ENCODE data around the gene FBXW2.

FBXW2 gene

GRCh38 chr9:120801441-120801840 is 8.2 kb upstream of the FBXW2 start:
- Mint-ChIP-seq H3K36me3 (peaks cover 13% of the 10 kb centered on the region), H3K4me3 (no peak overlapping the region), H3K27me3 (no peaks in the 10 kb centered on the region), H3K9me3 (peaks cover 6% of the 10 kb centered on the region), H3K27ac (no peak overlapping the region), H3K4me1 (no peaks in the 10 kb centered on the region)

- no peaks in the 10 kb centered on the region for H3K27me3 Mint-ChIP-seq
- no peak overlapping the region for H3K27ac Mint-ChIP-seq
- H3K36me3 Mint-ChIP-seq, result peaks cover 13% of the 10 kb centered on the region
- peaks cover 73% of the 10 kb centered on the region for H3K4me1 Mint-ChIP-seq
- peak overlapping the region; percentile 98 for H3K4me3 Mint-ChIP-seq
- H3K9me3 Mint-ChIP-seq, result no peaks in the 10 kb centered on the region
Observed at GRCh38 chr9:120791161-120791560, 2.1 kb downstream of the FBXW2 start.

GRCh38 chr9:120787933-120788332 is 5.3 kb downstream of the FBXW2 start:
- H3K4me1 Mint-ChIP-seq, result peaks cover 79% of the 10 kb centered on the region
- peaks cover 18% of the 10 kb centered on the region for H3K36me3 Mint-ChIP-seq
- no peaks in the 10 kb centered on the region for H3K9me3 Mint-ChIP-seq
- no peaks in the 10 kb centered on the region for H3K27me3 Mint-ChIP-seq
- H3K4me3 Mint-ChIP-seq, result no peak overlapping the region
- no peak overlapping the region for H3K27ac Mint-ChIP-seq

GRCh38 chr9:120783602-120784047 is 9.6 kb downstream of the FBXW2 start:
- Mint-ChIP-seq H3K4me1 (peaks cover 56% of the 10 kb centered on the region), H3K9me3 (no peaks in the 10 kb centered on the region), H3K4me3 (no peak overlapping the region), H3K27ac (no peak overlapping the region), H3K27me3 (no peaks in the 10 kb centered on the region), H3K36me3 (peaks cover 16% of the 10 kb centered on the region)

GRCh38 chr9:120781236-120781635 is 12.0 kb downstream of the FBXW2 start:
- no peaks in the 10 kb centered on the region for H3K9me3 Mint-ChIP-seq
- peaks cover 18% of the 10 kb centered on the region for H3K36me3 Mint-ChIP-seq
- H3K4me3 Mint-ChIP-seq, result no peak overlapping the region
- H3K4me1 Mint-ChIP-seq, result peaks cover 42% of the 10 kb centered on the region
- peak overlapping the region; percentile 13 for H3K27ac Mint-ChIP-seq
- no peaks in the 10 kb centered on the region for H3K27me3 Mint-ChIP-seq

- Mint-ChIP-seq H3K27me3 (no peaks in the 10 kb centered on the region), H3K27ac (no peak overlapping the region), H3K9me3 (no peaks in the 10 kb centered on the region), H3K4me1 (peaks cover 36% of the 10 kb centered on the region), H3K36me3 (peaks cover 19% of the 10 kb centered on the region), H3K4me3 (no peak overlapping the region)
Observed at GRCh38 chr9:120780367-120780766, 12.8 kb downstream of the FBXW2 start.

- H3K4me1 Mint-ChIP-seq, result peaks cover 30% of the 10 kb centered on the region
- H3K27ac Mint-ChIP-seq, result no peak overlapping the region
- peaks cover 16% of the 10 kb centered on the region for H3K36me3 Mint-ChIP-seq
- no peak overlapping the region for H3K4me3 Mint-ChIP-seq
- H3K9me3 Mint-ChIP-seq, result no peaks in the 10 kb centered on the region
- no peaks in the 10 kb centered on the region for H3K27me3 Mint-ChIP-seq
Observed at GRCh38 chr9:120779227-120779626, 14.0 kb downstream of the FBXW2 start.

- no peak overlapping the region for H3K27ac Mint-ChIP-seq
- H3K9me3 Mint-ChIP-seq, result no peaks in the 10 kb centered on the region
- peaks cover 16% of the 10 kb centered on the region for H3K36me3 Mint-ChIP-seq
- H3K4me1 Mint-ChIP-seq, result peaks cover 26% of the 10 kb centered on the region
- H3K4me3 Mint-ChIP-seq, result no peak overlapping the region
- H3K27me3 Mint-ChIP-seq, result no peaks in the 10 kb centered on the region
Observed at GRCh38 chr9:120778758-120779157, 14.5 kb downstream of the FBXW2 start.

GRCh38 chr9:120777229-120777628 is 16.0 kb downstream of the FBXW2 start:
- H3K4me3 Mint-ChIP-seq, result no peak overlapping the region
- peaks cover 20% of the 10 kb centered on the region for H3K4me1 Mint-ChIP-seq
- peaks cover 18% of the 10 kb centered on the region for H3K36me3 Mint-ChIP-seq
- H3K9me3 Mint-ChIP-seq, result no peaks in the 10 kb centered on the region
- H3K27ac Mint-ChIP-seq, result no peak overlapping the region
- no peaks in the 10 kb centered on the region for H3K27me3 Mint-ChIP-seq

- H3K9me3 Mint-ChIP-seq, result no peaks in the 10 kb centered on the region
- peak overlapping the region; percentile 32 for H3K27ac Mint-ChIP-seq
- H3K4me1 Mint-ChIP-seq, result peaks cover 20% of the 10 kb centered on the region
- no peaks in the 10 kb centered on the region for H3K27me3 Mint-ChIP-seq
- peaks cover 18% of the 10 kb centered on the region for H3K36me3 Mint-ChIP-seq
- no peak overlapping the region for H3K4me3 Mint-ChIP-seq
Observed at GRCh38 chr9:120776788-120777187, 16.4 kb downstream of the FBXW2 start.

- H3K27me3 Mint-ChIP-seq, result no peaks in the 10 kb centered on the region
- H3K4me1 Mint-ChIP-seq, result peaks cover 14% of the 10 kb centered on the region
- H3K4me3 Mint-ChIP-seq, result no peak overlapping the region
- no peak overlapping the region for H3K27ac Mint-ChIP-seq
- no peaks in the 10 kb centered on the region for H3K9me3 Mint-ChIP-seq
- peaks cover 17% of the 10 kb centered on the region for H3K36me3 Mint-ChIP-seq
Observed at GRCh38 chr9:120775859-120776258, 17.4 kb downstream of the FBXW2 start.

- Mint-ChIP-seq H3K4me1 (peaks cover 14% of the 10 kb centered on the region), H3K27me3 (no peaks in the 10 kb centered on the region), H3K9me3 (no peaks in the 10 kb centered on the region), H3K4me3 (no peak overlapping the region), H3K27ac (no peak overlapping the region), H3K36me3 (peaks cover 17% of the 10 kb centered on the region)
Observed at GRCh38 chr9:120774719-120775118, 18.5 kb downstream of the FBXW2 start.

- no peaks in the 10 kb centered on the region for H3K27me3 Mint-ChIP-seq
- peaks cover 9% of the 10 kb centered on the region for H3K4me1 Mint-ChIP-seq
- no peak overlapping the region for H3K27ac Mint-ChIP-seq
- H3K4me3 Mint-ChIP-seq, result no peak overlapping the region
- peaks cover 17% of the 10 kb centered on the region for H3K36me3 Mint-ChIP-seq
- no peaks in the 10 kb centered on the region for H3K9me3 Mint-ChIP-seq
Observed at GRCh38 chr9:120773256-120773655, 20.0 kb downstream of the FBXW2 start.

GRCh38 chr9:120770931-120771330 is 22.3 kb downstream of the FBXW2 start:
- peaks cover 9% of the 10 kb centered on the region for H3K36me3 Mint-ChIP-seq
- H3K27ac Mint-ChIP-seq, result no peak overlapping the region
- no peaks in the 10 kb centered on the region for H3K9me3 Mint-ChIP-seq
- no peaks in the 10 kb centered on the region for H3K27me3 Mint-ChIP-seq
- H3K4me3 Mint-ChIP-seq, result no peak overlapping the region
- peaks cover 15% of the 10 kb centered on the region for H3K4me1 Mint-ChIP-seq

- Mint-ChIP-seq H3K4me3 (no peak overlapping the region), H3K27ac (no peak overlapping the region), H3K9me3 (no peaks in the 10 kb centered on the region), H3K4me1 (peaks cover 17% of the 10 kb centered on the region), H3K27me3 (no peaks in the 10 kb centered on the region), H3K36me3 (peaks cover 6% of the 10 kb centered on the region)
Observed at GRCh38 chr9:120768886-120769285, 24.3 kb downstream of the FBXW2 start.

- Mint-ChIP-seq H3K36me3 (peaks cover 6% of the 10 kb centered on the region), H3K27ac (no peak overlapping the region), H3K27me3 (no peaks in the 10 kb centered on the region), H3K9me3 (no peaks in the 10 kb centered on the region), H3K4me1 (peaks cover 17% of the 10 kb centered on the region), H3K4me3 (no peak overlapping the region)
Observed at GRCh38 chr9:120768247-120768646, 25.0 kb downstream of the FBXW2 start.

GRCh38 chr9:120767451-120767850 is 25.8 kb downstream of the FBXW2 start:
- no peaks in the 10 kb centered on the region for H3K27me3 Mint-ChIP-seq
- no peak overlapping the region for H3K4me3 Mint-ChIP-seq
- no peak overlapping the region for H3K27ac Mint-ChIP-seq
- no peaks in the 10 kb centered on the region for H3K9me3 Mint-ChIP-seq
- H3K4me1 Mint-ChIP-seq, result peaks cover 17% of the 10 kb centered on the region
- H3K36me3 Mint-ChIP-seq, result peaks cover 4% of the 10 kb centered on the region

Measured in activated naive CD4-positive, alpha-beta T cell treated with anti-CD3 and anti-CD28 coated beads, Interleukin-2, amount 50 U/mL, for 24 hours (primary cell).